ENCODE measurements around the gene BMP8A.

BMP8A gene

DNA sequence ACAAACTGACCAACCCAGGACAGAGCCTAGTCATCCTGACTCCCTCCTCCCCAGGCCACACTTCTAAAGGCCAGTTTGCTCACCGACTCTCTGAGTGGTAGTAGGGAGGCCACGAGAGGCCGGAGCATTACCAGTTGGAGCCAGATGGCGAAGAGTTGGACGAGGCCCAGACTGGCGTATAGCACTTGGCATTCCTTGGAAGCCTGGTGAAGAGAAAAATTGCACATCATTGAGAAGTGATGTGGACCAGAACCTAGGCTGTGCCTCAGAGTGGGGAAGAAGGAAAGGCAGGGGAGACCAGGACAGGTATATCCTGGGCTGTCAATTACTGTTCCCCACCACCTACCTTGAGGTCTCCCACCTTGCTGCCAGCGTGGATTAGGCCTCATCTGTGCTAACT lies 72.9 kb downstream of the BMP8A start:
- no peak for FAIRE-seq

DNA sequence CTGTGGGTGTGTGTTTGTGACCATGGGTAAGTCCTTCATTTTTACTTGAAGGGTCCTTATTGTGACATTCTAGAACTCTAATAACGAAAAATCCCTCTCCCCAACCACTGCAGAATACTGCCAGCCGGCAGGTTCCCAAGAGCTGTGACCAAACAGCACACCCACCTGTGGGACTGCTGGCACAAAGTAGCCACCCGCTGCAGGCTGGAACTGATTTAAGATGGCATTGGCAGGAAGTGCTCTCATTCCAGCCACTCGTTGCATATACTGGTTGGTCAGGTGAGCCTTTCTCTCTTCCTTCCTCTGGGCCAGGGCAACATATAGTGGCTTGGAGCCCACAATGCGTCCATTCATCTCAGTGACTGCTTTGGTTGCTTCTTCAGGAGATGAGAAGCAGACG lies 73.5 kb downstream of the BMP8A start:
- DNase-seq (ENCODE audit: extremely low spot score, insufficient read length, low read depth) (no peak), FAIRE-seq (no peak)

More for the DNA sequence above, 72.9 kb downstream of the BMP8A start:
- no peak for DNase-seq (ENCODE audit: extremely low spot score, insufficient read length, low read depth)

DNA sequence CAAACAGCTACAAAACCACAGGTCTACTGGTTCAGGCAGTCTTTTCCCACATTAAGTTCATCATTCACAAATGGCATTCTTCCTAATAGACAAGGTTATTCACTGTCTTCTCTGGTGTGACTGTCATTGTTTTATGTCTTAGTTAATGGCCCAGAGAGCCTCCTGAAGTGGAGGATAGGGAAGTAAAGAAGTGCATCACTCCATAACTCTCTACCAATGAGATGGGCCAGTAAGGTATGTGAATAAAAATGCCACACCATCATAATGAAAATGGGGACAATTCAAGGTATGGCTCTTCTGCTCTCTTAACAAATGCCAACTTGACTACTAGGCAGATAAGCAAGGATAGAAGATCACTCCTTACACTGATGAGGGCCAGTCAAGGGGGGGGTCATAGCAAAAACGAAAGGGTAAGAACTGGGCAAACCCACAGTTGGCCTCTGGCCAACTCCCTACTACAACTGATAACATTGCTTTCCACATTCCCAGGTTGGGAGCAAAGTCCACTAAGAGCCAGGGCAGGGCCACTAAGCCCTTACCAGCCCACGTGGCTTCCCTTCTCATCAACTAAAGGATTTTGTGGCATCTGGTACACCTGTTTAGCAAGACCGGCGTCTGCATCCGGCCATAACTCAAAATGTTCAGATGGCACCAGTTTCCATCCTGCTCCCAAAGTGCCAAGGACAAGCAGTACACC lies 75.2 kb downstream of the BMP8A start:
- no peak for DNase-seq (ENCODE audit: extremely low spot score, insufficient read length, low read depth)
- FAIRE-seq: no peak

DNA sequence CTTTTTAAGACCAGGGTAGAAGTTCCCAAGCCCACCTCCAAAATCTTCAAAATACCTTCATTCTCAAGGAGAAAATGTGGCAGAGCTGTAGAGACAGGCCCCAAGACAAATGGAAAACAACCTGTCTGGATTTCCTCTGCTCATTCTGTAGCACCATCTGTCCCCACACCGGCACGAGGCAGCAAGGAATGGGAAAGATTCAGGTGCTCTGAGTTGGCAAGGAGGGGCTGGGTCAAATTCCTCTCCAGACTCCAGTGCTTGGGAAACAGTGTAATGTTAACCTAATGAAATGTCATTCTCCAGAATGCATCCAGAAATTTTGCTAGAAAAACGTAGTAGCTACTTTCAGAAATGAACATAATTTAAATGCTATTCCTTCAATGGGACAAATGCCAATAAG lies 75.9 kb downstream of the BMP8A start:
- FAIRE-seq: no peak
- no peak for DNase-seq (ENCODE audit: extremely low spot score, insufficient read length, low read depth)

DNA sequence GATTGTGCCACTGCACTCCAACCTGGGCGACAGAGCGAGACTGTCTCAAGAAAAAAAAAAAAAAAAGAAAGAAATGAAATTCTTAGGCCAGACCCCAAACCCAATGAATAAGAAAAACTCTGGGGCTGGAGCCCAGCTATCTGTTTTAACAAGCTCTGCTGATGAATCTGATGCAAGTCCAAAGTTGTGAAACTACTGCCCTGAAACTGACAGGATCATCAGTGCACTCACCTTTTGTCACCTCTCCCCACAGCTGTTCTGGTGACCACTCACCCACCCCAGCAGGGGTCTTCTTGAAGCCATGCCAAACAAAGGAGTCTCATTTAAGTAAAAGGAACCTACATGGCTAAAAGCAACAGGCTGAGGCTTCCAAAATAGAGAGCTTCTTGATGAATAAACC lies 76.8 kb downstream of the BMP8A start:
- DNase-seq (ENCODE audit: extremely low spot score, insufficient read length, low read depth) (no peak), FAIRE-seq (no peak)

DNA sequence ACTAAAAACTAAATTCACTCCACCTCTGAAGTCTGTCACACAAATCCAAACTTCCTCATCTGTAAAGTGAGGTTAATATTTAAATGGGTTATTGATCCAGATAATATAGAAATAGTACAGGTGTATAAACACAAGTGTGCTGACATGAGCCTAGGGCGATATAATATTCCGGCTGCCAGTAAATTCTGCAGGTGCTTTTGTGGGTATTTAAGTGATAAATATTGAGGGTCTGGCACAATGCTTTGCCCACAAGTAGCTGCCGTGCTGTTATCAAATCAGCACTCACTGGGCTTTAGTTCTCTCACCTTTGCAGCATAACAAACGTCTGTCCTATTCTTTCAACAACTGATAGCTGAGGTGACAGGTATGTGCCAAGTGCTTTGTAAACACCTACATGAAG lies 77.6 kb downstream of the BMP8A start:
- no peak for DNase-seq (ENCODE audit: extremely low spot score, insufficient read length, low read depth)

DNA sequence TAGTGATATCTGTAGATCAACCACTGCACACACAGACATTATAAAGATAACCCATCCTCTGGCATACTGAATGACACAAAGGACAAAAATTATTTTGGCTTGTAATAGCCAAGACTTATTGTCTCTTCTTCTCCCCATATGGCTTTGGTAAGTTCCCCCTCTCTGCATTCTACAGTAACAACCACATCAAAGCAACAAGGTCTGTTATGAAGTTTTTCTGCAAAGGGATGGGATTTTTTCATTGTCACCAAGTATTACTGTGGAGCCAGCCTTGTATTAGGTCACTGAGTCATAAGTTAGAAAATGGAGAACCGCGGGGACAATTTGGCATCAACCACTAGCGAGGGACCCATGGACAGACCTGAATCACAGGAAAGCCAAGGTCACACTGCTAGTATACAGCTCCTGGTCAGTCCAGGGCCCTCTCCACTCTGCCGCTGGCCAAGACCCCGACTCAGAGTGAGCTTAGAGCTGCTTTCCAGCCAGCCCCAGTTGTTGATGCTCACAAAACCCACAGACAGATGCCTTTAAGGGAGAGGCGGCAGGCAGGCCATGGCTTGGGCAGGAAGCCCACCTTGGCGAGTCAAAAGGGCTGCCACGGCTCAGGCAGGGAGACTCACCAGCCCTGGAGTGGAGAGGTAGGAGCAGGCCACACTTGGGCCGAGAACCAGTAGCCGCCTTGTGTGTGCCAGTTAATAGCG lies 79.2 kb downstream of the BMP8A start:
- no peak for FAIRE-seq
- DNase-seq (ENCODE audit: extremely low spot score, insufficient read length, low read depth): no peak

More for the DNA sequence above, 77.6 kb downstream of the BMP8A start:
- FAIRE-seq: no peak

DNA sequence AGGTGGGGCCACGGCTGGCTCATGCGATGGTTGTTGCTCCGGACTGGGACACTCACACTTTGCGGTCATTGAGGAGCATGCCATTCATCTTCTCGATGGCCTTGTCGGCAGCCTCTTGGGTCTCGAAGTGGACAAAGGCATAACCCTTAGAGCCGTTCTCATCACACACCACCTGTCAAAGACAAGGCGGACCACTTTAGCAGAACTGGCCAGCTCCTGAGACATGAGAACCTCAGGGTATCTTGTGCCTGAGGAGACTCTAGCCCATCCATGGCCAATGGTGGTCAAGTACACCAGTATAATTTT lies 79.7 kb downstream of the BMP8A start:
- FAIRE-seq: no peak

DNA sequence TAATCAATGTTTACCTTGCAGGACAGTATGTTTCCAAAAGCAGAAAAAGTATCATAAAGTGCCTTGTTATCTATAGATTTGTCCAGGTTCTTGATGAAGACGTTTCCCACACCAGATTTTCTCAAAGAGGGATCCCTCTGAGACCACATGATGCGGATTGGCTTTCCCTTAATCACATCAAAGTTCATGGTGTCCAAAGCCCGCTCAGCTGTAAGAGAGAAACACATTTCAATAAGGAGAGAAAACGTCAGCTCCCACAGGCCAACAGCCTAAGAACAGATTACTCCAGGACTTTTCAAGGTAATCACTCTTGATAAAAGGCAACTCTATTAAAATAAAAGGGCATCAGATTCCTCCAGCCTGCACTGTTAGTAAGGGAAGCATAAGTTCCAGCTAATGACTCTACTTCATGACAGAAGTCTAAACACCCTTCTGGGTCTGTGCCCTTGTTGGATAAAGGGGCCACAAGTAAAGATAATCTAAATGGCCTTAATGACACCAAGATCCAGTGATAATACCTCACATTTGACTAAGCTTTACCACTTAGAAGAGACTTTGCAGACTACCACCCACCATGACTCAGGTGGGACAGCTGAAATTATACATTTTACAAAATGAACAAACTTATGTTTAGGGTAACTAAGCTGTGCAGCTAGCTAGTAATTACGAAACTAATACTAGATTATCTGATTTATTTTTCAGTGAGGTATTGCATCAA lies 81.1 kb downstream of the BMP8A start:
- no peak for FAIRE-seq

More for the DNA sequence above, 79.7 kb downstream of the BMP8A start:
- DNase-seq (ENCODE audit: extremely low spot score, insufficient read length, low read depth): no peak

DNA sequence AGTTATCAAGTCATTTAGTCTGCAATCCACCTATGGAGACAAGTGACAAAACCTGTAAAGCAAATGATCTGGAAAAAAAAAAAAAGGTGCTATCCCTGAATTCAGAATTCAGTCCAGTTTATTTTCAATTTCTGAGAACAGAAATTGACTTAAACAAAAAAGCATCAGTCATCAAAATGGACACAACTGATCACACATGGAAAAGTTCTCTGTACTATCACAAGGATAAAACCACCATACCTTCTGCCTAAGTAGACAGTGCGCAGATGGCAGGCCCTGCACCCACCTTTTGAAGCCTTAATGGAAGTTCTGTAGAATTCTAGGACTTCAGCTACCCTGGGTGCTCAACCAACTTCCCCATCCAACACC lies 81.6 kb downstream of the BMP8A start:
- FAIRE-seq (no peak), DNase-seq (ENCODE audit: extremely low spot score, insufficient read length, low read depth) (no peak)

More for the DNA sequence above, 81.1 kb downstream of the BMP8A start:
- DNase-seq (ENCODE audit: extremely low spot score, insufficient read length, low read depth): no peak

DNA sequence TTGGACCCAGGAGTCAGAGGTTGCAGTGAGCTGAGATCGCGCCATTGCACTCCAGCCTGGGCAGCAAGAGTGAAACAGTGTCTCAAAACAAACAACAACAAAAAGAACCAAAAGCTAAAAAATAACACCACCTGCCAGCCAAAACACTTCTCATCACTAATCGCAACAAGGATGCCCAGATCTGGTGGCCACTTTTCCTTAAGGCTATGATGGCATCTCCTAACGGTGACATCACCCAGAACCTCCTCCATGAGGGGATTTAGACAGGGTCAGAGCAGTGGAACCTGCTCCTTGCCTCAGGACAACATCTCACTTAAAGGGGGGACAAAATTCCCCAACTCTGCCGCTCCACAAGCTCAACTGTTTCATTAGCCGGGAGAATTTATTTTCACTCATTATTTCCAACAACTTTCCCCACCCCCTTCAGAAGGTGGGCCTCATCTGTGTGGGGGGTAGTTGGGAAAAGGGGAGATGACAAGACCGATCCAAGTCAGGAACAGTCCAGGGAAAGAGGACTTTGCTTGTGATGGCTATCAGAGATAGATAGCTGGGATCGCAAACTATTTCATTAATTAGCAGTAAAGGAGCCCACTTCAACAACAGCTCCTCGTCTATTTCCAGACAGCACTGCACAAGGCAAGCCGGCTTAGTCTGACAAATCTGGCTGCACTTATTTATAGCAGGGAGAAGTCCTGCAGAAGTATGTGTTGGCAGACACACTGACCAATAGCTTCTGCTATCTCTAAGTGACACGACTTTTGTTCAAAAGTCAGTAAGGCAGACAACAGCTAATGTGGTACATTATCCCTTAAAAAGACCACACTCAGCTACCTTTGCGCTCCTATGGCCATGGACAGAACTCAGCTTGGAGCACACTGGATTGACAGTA lies 82.5 kb downstream of the BMP8A start:
- DNase-seq (ENCODE audit: extremely low spot score, insufficient read length, low read depth) (no peak), FAIRE-seq (no peak)

DNA sequence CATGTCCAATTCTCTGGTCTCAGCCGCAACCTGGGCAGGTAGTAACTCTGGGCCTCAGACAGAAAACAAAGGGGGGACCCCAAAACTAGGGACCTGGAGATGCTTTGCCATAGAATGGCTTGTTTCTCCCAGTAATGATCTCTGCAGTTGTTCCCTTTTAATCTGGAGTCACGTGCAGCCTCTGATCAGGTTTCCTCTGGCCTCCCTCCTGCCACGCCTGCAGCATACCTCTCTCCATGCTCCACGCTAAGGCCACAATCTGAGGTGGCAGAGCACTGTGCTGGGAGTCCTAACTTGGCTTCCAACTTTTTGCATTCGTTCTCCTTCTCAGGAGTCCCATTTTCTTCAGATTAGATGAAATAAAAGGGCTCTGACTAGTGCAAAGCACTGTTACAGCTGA lies 83.2 kb downstream of the BMP8A start:
- no peak for FAIRE-seq

More for the DNA sequence above, 83.2 kb downstream of the BMP8A start:
- DNase-seq (ENCODE audit: extremely low spot score, insufficient read length, low read depth): no peak

Data from GM18507 (cell line).